NCI-H2081 (cell line): ENCODE data around the gene LILRB4.
A peak's percentile ranks its signal among the peaks of the same experiment; 100 is the strongest.
"Not testable (repeated sequence)": the region's sequence is repeated elsewhere in the genome, so short reads cannot be mapped to it uniquely, and the experiment has no call there.

Experiments used
- DNase-seq, 2 experiments: peaks; one replicate each; lab custom pipeline; 2025; lab: John Stamatoyannopoulos, UW

Gene LILRB4

DNA sequence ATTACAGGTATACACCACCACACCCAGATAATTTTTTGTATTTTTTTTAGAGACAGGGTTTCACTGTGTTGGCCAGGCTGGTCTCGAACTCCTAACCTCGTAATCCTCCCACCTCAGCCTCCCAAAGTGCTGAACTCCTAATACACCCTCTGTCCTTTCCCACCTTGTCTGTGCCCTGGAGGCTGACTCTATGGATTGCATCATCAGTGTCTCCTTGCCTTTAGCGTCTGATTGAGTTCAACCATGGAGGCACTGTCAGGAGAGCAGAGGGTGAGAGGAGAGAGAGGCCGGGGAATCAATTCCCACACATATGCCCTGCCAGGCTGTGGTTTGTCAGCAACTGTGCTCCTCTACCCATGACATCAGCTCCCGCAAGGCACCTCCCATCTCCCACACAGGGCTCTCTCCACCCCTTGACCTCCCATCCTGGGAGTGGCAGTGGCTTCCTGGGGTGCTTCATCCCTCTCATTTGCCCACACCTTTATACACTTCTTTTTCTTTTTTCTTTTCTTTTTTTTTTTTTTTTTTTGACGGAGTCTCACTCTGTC is 12.6 kb upstream of the LILRB4 start:
- DNase-seq = no peak

DNA sequence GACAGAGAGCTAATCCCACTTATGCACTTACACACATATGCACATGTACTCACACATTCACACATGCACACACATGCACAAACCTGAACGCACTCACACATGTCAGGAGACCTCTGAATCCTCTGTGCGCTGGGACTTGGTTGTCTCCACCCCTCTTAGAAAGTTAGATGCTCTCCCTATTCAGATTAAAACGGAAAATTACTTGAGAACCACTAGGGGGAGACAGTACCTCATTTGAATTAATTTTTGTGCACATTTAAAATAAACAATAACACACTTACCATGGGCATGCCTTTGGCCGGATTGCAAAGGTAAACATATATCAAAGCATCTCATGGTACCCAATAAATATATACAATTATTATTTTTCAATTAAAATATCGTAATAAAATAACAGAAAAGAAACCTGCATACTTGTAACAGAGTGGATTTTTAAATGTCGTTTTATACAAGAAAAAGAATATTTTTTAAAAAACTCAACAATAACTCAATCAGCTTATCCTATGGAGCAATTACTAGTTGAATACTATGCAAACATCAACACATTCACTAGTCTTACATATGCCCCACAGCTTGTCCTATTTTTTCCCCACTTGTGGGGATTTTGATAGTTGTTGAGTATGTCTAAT is 9.5 kb upstream of the LILRB4 start:
- DNase-seq = peak in 1 of 2 experiments; percentile 1

- no peak for DNase-seq
Measured at GRCh38 chr19:54654447-54655321, 8.1 kb upstream of the LILRB4 start.

DNA sequence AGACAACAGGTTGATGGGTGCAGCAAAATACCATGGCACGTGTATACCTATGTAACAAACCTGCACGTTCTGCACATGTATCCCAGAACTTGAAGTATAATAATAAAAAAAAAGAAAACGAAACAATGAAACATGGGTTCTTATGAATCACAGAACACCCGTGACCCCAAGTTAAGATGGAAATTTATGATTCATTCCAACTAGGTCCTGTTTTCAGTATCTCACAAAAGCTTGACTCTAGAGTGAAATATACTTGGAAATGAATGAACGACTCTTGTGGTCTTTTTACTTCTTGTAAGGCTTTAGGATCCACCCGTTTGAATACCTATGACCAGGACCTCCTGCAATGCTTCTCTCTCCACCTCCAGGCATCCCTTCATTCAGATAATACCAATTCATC is 3.5 kb upstream of the LILRB4 start:
- DNase-seq = no peak

GRCh38 chr19:54660306-54660705 is 2.5 kb upstream of the LILRB4 start:
- no peak for DNase-seq

- DNase-seq = no peak
Measured at GRCh38 chr19:54660964-54661363, 1.8 kb upstream of the LILRB4 start.

DNA sequence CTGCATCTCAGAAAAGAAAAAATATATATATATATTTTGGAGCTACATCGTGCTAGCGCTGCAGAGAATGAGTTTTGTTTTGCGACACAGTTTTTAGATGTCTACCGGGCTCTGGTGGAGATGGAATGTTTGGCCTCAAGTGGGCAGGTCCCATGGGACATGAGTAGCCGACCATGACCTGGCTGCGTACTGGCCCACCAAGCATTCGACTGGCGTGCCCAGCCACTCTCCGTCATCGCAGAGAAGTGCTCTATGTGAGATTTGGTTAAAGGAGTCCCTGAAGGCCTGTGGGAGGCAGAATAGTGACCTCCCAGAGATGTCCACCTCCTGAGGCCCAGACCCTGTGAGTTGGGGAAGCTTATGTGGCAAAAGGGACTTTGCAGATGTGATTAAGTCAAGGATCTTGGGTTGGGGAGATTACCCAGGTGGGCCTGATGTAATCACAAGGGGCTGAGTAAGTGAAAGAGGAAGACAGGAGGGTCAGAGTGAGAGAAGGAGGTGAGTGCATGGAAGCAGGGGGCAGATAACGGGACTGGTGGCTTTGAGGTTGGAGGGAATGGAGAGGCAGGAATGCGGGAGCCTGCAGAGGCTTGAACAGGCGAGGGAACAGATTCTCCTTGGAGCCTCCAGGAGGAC is 821 bp upstream of the LILRB4 start:
- no peak for DNase-seq

DNA sequence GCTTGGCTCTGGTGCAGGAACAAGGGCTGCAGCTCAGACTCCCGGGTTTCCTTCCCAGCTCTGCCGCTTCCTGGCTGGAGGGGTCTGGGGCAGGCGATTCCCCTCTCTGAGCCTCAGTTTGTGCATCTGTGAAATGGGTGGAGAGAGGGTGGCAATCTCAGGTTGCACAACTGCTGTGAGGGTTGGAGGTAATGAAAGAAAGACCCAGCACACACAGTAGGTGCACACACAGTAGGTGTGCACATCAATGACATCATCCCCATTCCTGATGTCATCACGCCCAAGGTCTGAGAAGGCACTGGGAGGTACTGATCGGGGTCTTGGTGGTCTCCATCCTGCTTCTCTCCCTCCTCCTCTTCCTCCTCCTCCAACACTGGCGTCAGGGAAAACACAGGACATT is 2.7 kb downstream of the LILRB4 start:
- DNase-seq = no peak

DNA sequence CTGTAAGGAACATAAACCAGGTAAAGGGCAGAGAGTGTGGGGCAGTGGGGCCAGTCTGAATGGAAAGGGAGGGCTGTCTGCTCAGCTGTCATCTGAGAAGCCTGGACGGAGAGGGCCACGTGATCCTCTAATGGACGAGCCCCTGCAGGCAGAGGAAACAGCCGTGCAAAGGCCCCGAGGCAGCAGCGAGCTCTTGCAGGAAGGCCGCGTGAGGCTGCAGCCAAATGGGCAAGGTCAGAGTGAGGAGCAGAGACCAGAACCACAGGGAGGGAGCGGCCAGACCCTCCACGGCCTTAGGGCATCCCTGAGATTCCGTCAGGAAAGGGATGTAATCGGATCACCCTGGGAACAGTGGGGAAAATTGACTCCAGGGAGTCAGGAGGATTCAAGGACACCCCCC is 4.4 kb downstream of the LILRB4 start:
- no peak for DNase-seq

DNA sequence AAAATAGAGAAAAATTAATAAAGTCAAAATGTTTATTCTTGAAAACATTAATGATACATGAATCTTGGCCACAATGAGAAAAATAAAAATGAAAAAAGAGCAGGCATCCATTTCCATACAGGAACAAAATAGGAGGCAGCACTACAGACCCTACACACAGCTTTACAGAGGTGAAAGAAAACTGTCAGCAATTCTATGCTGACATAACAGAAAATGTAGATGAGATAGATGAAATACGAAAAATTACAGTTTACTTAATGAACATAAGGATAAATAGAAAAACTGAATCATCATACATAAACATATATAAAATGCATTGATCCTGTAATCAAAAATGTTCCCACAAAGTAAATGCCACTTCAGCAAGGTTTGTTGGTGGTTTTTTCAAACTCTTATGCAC is 5.6 kb downstream of the LILRB4 start:
- no peak for DNase-seq

- no peak for DNase-seq
Measured at GRCh38 chr19:54670576-54671357, 8.0 kb downstream of the LILRB4 start.

GRCh38 chr19:54673222-54673621 is 10.4 kb downstream of the LILRB4 start:
- DNase-seq = no peak

DNA sequence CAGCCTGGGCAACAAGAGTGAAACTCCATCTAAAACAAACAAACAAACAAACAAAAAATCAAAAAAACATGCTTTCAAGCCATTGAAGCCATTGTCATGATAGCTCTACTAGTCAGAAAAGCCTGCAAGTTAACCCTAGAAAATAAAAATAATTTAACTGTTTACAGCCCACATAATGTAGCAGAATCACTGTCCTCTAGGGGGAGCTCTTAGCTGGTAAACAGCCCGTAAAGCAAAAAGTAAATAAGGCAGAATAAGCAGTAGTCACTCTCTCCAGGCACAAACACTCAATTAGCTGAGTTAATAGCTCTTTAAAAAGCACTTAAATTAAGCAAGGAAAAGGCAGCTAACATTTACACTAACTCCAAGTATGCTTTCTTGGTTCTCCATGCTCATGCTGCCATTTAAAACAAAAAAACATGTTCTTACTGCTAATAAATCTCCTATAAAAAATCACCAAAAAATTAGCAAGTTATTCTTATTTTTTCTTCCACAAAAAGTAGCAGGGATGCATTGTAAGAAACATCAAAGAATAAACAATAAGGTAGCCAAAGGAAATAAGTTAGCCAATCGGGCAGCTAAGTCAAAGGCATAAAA is 11.3 kb downstream of the LILRB4 start:
- peak; percentile 14 to 15 for DNase-seq

DNA sequence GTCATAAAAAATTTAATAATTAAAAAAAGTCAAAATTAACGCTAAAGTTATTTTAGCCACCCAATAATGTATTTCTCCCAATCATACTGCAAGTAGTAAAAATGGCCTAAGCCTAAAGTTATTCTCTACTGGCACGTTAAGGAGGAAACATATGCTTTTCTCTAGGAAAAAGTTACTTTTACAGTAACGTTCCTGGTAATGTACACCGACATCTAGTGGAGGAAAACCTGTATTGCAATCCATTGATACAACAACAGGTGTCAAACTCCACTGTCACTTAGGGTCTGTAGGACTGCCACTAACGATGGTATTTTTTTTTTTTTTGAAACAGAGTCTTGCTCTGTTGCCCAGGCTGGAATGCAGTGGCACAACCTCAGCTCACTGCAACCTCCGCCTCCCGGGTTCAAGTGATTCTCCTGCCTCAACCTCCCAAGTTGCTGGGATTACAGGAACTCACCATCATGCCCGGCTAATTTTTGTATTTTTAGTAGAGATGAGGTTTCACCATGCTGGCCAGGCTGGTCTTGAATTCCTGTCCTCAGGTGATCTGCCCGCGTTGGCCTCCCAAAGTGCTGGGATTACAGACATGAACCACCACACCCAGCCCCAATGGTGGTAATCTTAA is 13.5 kb downstream of the LILRB4 start:
- DNase-seq = peak in 1 of 2 experiments; percentile 14

DNA sequence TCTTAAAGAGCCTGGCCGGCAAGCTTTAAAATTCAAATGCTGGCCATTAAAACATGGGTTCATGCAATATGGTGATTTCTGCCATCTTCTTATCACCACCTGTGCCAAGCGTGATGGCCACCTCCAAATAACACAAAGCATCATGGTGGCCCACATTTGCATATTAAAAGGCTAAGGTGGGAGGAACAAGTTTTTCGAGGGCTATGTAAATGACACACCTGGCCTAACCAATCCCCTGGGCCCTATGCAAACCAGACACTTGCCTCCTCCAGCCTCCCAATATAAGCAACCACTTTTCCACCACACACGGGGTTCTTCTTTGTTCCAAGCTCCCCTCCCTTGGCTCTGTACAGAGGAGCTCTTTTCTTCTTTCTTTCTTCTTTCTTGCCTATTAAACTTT is 14.4 kb downstream of the LILRB4 start:
- DNase-seq = no peak

DNA sequence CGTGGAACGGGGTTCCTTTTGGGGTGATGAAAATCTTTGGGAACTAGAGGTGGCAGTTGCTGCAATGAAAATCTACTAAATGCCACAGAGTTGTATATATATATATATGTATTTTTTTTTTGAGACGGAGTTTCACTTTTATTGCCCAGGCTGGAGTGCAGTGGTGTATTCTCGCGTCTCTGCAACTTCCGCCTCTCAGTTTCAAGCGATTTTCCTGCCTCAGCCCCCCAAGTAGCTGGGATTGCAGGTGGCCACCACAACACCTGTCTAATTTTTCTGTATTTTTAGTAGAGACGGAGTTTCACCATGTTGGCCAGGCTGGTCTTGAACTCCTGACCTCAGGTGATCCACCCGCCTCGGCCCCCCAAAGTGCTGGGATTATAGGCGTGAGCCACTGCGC is 18.8 kb downstream of the LILRB4 start:
- DNase-seq = not testable (repeated sequence)

- DNase-seq = no peak
Measured at GRCh38 chr19:54682306-54682856, 19.6 kb downstream of the LILRB4 start.

DNA sequence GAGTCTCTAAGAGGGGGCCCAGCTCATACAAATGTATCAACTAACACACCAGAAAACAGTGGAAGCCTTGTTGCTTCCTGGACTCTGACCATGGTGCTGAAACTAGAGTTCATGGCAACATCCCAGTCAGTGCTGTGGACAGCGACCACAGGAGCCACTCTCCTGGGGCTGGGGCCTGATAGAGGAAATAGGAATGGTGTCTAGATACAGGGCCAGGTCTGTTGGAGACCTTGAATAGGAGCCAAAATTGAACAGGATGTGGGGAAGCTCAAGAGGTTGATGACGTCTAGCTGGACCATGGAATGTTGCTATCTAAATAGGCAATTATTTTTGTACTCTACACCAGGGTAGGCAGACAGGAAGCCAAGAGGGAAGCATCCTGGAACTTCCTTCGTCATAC is 21.7 kb downstream of the LILRB4 start:
- no peak for DNase-seq

- no peak for DNase-seq
Measured at GRCh38 chr19:54691582-54692297, 29.0 kb downstream of the LILRB4 start.

DNA sequence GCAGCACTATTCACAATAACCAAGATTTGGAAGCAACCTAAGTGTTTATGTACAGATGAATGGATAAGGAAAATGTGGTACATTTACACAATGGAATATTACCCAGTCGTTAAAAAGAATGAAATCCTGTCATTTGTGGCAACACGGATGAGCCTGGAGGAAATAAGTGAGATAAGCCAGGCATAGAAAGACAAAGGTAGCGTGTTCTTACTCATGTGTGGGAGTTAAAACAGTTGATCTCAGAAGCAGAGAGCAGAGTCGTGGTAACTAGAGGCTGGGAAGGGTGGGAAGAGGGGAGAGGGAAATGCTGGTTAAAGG is 29.5 kb downstream of the LILRB4 start:
- DNase-seq = no peak
